ENCODE measurements around the gene SLC4A4.

Gene SLC4A4

DNA sequence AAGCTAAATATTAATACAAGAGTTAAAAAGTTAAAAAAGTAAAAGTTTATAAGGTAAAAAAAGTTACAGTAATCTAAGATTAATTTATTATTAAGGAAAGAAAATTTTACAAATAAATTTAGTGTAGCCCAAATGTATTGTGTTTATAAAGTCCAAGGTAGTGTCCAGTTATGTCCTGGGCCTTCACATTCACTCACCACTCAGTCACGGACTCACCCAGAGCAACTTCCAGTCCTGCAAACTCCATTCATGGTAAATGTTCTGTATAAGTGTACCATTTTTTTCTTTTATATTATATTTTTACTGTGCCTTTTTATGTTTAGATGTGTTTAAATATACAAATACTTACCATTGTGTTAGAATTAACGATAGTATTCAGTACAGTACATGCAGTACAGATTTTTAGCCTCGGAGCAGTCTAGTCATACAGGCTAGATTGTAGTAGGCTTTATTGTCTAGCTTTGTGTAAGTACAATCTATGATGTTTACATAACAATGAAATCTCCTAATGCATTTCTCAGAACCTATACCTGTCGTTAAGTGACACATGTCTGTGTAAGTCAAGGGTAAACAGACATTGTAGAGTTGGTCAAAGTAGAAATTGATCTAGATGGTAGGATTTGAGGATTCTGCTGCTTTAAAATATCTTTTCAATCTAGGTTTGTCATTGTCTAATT, 247.4 kb downstream of the SLC4A4 start:
- Histone ChIP-seq H3F3A (ENCODE audit: control insufficient read depth, insufficient read depth) (no peaks in the 10 kb centered on the region), H3K27me3 (ENCODE audit: control insufficient read depth, low read length) (no peaks in the 10 kb centered on the region), H4K20me1 (ENCODE audit: control insufficient read depth, insufficient read depth, low read depth, low read length) (no peaks in the 10 kb centered on the region), H3K36me3 (ENCODE audit: control insufficient read depth, low read length) (no peaks in the 10 kb centered on the region), H3K4me3 (ENCODE audit: low read length) (no peak overlapping the region), H3K79me2 (ENCODE audit: control insufficient read depth, low read length) (no peaks in the 10 kb centered on the region), H3K4me2 (ENCODE audit: low read length) (no peak overlapping the region), H3K27ac (ENCODE audit: low read depth, low read length) (no peak overlapping the region), H3K4me1 (ENCODE audit: control insufficient read depth, low read length) (no peaks in the 10 kb centered on the region), H3K9me2 (replicated peaks; ENCODE audit: control insufficient read depth, low read length) (no peaks in the 10 kb centered on the region), H3K9me3 (ENCODE audit: control insufficient read depth, insufficient read depth, low read length) (no peaks in the 10 kb centered on the region)
- no peak for TF ChIP-seq EZH2phosphoT487 (IDR thresholded peaks at IDR 0.05; ENCODE audit: borderline replicate concordance, low read length)

- Histone ChIP-seq H3K27me3 (ENCODE audit: control insufficient read depth, low read length) (no peaks in the 10 kb centered on the region), H3K27ac (ENCODE audit: low read depth, low read length) (no peak overlapping the region), H3K9me3 (ENCODE audit: control insufficient read depth, insufficient read depth, low read length) (no peaks in the 10 kb centered on the region), H3K79me2 (ENCODE audit: control insufficient read depth, low read length) (no peaks in the 10 kb centered on the region), H3K4me1 (ENCODE audit: control insufficient read depth, low read length) (no peaks in the 10 kb centered on the region), H4K20me1 (ENCODE audit: control insufficient read depth, insufficient read depth, low read depth, low read length) (no peaks in the 10 kb centered on the region), H3K4me3 (ENCODE audit: low read length) (no peak overlapping the region), H3F3A (ENCODE audit: control insufficient read depth, insufficient read depth) (no peaks in the 10 kb centered on the region), H3K4me2 (ENCODE audit: low read length) (no peak overlapping the region), H3K36me3 (ENCODE audit: control insufficient read depth, low read length) (no peaks in the 10 kb centered on the region), H3K9me2 (replicated peaks; ENCODE audit: control insufficient read depth, low read length) (no peaks in the 10 kb centered on the region)
- TF ChIP-seq CTCF (IDR thresholded peaks at IDR 0.05; ENCODE audit: low read depth, low read length, poor library complexity, severe bottlenecking) (no peak), EZH2phosphoT487 (IDR thresholded peaks at IDR 0.05; ENCODE audit: borderline replicate concordance, low read length) (no peak)
Measured at GRCh38 chr4:71587995-71588394, 249.2 kb downstream of the SLC4A4 start.

- H3K4me3 ChIP-seq (ENCODE audit: low read length): no peak overlapping the region
- no peaks in the 10 kb centered on the region for H4K20me1 ChIP-seq (ENCODE audit: control insufficient read depth, insufficient read depth, low read depth, low read length)
- no peaks in the 10 kb centered on the region for H3F3A ChIP-seq (ENCODE audit: control insufficient read depth, insufficient read depth)
- H3K27ac ChIP-seq (ENCODE audit: low read depth, low read length): no peak overlapping the region
- no peak overlapping the region for H3K4me2 ChIP-seq (ENCODE audit: low read length)
- H3K9me2 ChIP-seq (replicated peaks; ENCODE audit: control insufficient read depth, low read length): no peaks in the 10 kb centered on the region
- no peak for TF ChIP-seq CTCF (IDR thresholded peaks at IDR 0.05; ENCODE audit: low read depth, low read length, poor library complexity, severe bottlenecking)
- TF ChIP-seq EZH2phosphoT487 (IDR thresholded peaks at IDR 0.05; ENCODE audit: borderline replicate concordance, low read length): no peak
- no peaks in the 10 kb centered on the region for H3K4me1 ChIP-seq (ENCODE audit: control insufficient read depth, low read length)
- H3K36me3 ChIP-seq (ENCODE audit: control insufficient read depth, low read length): no peaks in the 10 kb centered on the region
- no peaks in the 10 kb centered on the region for H3K79me2 ChIP-seq (ENCODE audit: control insufficient read depth, low read length)
- no peaks in the 10 kb centered on the region for H3K27me3 ChIP-seq (ENCODE audit: control insufficient read depth, low read length)
- no peaks in the 10 kb centered on the region for H3K9me3 ChIP-seq (ENCODE audit: control insufficient read depth, insufficient read depth, low read length)
Measured at GRCh38 chr4:71592793-71593192, 254.0 kb downstream of the SLC4A4 start.

GRCh38 chr4:71593311-71593710, 254.5 kb downstream of the SLC4A4 start:
- TF ChIP-seq EZH2phosphoT487 (IDR thresholded peaks at IDR 0.05; ENCODE audit: borderline replicate concordance, low read length): no peak
- no peak for TF ChIP-seq CTCF (IDR thresholded peaks at IDR 0.05; ENCODE audit: low read depth, low read length, poor library complexity, severe bottlenecking)
- H3K27ac ChIP-seq (ENCODE audit: low read depth, low read length): no peak overlapping the region
- no peak overlapping the region for H3K4me2 ChIP-seq (ENCODE audit: low read length)
- H3F3A ChIP-seq (ENCODE audit: control insufficient read depth, insufficient read depth): no peaks in the 10 kb centered on the region
- no peaks in the 10 kb centered on the region for H3K9me3 ChIP-seq (ENCODE audit: control insufficient read depth, insufficient read depth, low read length)
- no peak overlapping the region for H3K4me3 ChIP-seq (ENCODE audit: low read length)
- no peaks in the 10 kb centered on the region for H3K27me3 ChIP-seq (ENCODE audit: control insufficient read depth, low read length)
- H3K4me1 ChIP-seq (ENCODE audit: control insufficient read depth, low read length): no peaks in the 10 kb centered on the region
- no peaks in the 10 kb centered on the region for H3K79me2 ChIP-seq (ENCODE audit: control insufficient read depth, low read length)
- H3K9me2 ChIP-seq (replicated peaks; ENCODE audit: control insufficient read depth, low read length): no peaks in the 10 kb centered on the region
- H4K20me1 ChIP-seq (ENCODE audit: control insufficient read depth, insufficient read depth, low read depth, low read length): no peaks in the 10 kb centered on the region
- no peaks in the 10 kb centered on the region for H3K36me3 ChIP-seq (ENCODE audit: control insufficient read depth, low read length)
